ENCODE measurements around the gene DLGAP1.
"Not testable (repeated sequence)": the region's sequence is repeated elsewhere in the genome, so short reads cannot be mapped to it uniquely, and the experiment has no call there.

Gene DLGAP1

DNA sequence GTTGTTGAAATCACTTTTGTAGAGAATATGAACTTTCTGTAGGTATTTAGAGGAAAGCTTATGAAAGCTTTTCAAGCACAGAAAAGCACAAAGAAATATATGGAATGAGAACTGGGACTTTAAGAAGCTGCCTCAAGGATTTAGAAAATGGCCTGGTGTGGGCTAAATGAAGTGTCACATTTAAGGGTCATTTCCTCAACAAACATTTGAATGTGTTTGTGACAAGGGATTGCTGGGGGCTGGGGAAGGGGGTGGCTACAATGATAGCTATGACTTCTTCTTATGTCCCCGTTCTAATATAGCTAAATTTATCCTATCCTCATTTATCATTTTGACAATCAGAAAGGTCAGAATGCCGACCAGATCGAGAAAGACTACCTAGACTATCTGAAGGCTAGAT lies 69.2 kb downstream of the DLGAP1 start:
- DNase-seq (ENCODE audit: low read depth): no peak

DNA sequence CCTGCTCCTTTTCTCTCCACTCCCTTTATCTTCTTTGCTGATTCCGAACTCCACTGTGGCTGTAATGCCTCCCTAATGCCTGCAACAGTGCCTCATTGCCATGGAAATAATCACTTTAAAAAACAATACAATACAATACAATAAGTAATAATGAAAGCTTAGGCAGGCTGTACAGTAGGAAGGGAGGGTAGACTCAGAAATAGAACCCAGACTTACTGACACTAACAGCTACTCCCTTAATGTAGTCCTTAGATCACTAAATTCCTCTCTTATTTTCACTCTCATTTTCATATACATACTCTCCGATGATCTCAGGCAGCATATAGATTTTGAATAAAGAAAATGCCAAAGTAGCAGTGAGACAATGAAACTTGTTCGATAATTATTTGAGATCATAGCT lies 70.2 kb downstream of the DLGAP1 start:
- DNase-seq (ENCODE audit: low read depth): no peak

DNA sequence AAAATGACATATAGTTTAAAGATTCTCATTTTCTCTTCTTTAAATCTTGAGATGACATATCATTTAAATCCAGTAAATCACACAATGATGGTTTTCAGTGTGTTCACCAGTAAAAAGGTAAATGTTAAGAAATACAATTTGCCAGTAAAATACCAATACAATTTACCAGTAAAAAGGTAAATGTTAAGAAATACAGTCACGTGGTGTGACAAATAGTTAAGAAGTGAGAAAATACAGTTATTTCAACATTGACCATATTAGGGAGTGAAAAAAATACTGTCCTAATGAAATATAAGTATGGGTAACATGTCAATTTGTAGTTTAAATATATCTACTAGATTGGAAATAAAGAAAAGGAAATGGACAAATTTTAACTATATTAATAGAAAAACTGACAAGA lies 80.5 kb downstream of the DLGAP1 start:
- no peak for DNase-seq (ENCODE audit: low read depth)

DNA sequence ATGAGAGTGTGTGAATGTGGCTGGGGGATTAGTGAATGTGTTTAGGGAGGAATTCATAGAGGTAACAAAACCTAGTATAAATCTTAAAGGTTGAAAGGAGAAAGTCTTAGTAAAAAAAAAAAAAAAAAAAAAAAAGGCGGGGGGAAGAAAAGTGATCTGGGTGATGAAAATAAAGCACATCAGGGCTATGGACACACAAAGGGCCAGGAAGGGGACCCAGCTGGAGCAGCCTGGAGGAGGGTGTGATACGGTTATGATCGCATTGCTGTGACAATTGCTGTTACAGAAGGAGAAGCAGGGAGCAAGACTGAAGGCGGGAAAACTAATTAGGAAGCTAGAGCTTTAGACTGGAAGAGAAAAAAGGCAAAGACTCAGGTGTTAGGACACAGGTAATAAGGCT lies 85.4 kb downstream of the DLGAP1 start:
- no peak for DNase-seq (ENCODE audit: low read depth)

- DNase-seq (ENCODE audit: low read depth): no peak
Measured at GRCh38 chr18:4360221-4360715, 94.8 kb downstream of the DLGAP1 start.

DNA sequence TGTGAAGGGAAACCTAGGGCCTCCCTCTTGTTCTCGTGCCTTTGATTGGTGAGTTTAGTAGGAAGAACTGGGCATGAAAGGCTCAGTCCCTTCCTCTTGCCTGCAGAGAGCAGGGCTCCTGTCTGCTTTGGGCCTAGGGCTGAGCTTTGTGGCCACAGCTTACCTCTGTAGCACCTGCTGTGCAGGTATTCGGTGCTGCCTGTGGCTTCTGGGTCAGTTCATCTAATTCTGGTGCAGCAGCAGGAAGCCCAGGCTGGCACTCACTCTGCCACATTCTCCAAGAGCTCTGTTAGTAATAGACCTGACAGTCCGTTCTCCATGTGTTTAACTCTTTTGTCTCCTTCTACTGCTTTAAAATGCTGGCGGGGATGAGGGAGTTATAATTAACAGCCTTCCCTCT lies 96.5 kb downstream of the DLGAP1 start:
- DNase-seq (ENCODE audit: low read depth): no peak

GRCh38 chr18:4357579-4357978 lies 97.5 kb downstream of the DLGAP1 start:
- DNase-seq (ENCODE audit: low read depth): no peak

DNA sequence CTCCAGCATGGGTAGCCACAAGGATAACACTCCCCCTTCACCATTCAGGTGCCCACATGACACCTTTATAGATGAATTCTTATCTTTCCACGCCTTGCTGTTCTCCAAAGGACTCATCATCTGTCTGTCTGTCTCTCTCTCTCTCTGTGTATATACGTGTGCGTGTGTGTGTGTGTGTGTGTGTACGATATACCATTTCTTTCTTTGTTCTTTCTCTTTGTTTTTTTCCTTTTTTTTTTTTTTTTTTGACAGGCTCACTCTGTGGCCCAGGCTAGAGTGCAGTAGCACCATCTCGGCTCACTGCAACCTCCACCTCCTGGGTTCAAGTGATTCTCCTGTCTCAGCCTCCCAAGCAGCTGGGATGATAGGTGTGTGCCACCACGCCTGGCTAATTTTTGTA lies 98.2 kb downstream of the DLGAP1 start:
- DNase-seq (ENCODE audit: low read depth): no peak

DNA sequence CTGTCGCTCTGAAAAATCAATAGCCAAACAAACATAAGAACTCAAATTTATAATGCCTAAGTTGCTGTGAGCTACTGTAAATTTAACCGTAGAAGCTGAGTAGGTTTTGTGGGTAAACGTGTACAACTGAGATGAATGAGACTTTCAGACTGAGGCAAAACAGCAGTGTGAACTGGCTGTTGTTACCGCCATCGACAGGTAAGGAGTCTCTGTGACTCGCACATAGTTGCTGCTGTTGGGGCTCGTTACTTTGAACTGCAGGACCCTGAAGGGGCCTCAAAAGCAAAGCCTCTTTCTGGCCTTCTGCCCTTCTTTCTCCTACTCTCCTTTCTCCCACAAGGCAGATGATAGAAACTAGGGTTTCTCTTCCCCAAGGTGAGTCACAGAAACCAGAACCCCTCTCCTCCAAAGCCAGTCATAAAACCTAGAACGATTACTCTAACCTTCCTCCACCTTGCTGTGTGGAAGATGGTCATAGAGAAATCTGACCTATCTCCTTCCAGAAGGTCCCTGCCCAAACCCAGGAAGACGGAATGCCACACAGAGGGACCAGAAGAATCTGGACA lies 101.2 kb downstream of the DLGAP1 start:
- no peak for DNase-seq (ENCODE audit: low read depth)

GRCh38 chr18:4352746-4353551 lies 102.2 kb downstream of the DLGAP1 start:
- DNase-seq (ENCODE audit: low read depth): no peak

DNA sequence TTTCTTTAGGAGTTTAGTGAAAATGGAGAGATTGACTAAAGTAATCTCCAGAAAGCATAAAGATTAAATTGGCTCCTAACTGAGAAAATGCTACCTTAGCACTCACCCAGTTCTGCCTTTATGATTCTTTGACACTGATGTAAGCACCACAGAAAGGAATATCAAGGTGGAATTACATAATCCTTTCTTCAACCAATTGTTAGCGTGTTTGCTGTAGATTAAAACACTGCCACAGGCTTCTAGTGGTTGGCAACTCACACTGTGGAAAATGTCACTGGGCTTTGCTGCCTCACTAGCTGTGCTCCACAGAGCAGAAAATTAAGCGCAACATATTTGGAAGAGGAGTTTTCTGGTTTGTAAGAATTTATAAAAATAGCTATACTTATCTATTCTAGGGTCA lies 104.1 kb downstream of the DLGAP1 start:
- DNase-seq (ENCODE audit: low read depth): no peak

DNA sequence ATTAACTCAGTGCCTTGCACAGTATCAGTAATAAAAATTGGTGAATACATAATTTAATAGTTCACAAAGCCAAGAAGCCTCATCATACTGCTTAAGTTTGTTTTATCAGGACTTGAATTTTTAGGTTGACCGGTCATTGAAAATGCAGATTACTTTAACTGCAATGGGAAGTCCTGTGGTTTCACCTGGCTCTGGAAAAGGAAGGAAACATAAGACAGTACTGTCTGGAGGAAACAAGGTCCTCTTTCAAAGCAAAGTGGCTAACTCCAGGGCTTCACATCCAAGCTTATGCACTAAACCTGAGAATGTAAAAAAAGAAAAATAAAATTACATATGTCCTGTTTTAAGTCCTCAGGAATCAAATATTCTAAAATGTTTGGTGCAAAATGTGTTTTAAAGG lies 119.7 kb downstream of the DLGAP1 start:
- no peak for DNase-seq (ENCODE audit: low read depth)

DNA sequence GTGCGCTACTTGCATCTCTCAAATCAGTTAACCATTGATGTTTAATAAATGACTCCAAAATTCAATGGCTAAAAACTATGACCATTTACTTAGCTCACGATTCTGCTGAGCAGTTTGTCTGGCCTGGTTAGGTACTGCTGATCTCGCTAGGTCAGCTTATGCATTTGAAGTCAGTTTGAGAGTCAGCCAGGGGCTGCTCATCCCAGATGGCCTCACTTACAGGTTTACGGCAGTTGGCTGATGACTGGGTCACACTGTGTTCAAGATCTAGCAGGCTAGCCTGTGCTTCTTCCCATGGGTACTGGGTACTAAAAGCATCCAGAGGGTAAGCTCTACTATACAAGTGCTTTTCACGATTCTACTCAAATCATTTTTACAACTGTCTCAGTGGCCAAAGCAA lies 122.1 kb downstream of the DLGAP1 start:
- DNase-seq (ENCODE audit: low read depth): no peak

DNA sequence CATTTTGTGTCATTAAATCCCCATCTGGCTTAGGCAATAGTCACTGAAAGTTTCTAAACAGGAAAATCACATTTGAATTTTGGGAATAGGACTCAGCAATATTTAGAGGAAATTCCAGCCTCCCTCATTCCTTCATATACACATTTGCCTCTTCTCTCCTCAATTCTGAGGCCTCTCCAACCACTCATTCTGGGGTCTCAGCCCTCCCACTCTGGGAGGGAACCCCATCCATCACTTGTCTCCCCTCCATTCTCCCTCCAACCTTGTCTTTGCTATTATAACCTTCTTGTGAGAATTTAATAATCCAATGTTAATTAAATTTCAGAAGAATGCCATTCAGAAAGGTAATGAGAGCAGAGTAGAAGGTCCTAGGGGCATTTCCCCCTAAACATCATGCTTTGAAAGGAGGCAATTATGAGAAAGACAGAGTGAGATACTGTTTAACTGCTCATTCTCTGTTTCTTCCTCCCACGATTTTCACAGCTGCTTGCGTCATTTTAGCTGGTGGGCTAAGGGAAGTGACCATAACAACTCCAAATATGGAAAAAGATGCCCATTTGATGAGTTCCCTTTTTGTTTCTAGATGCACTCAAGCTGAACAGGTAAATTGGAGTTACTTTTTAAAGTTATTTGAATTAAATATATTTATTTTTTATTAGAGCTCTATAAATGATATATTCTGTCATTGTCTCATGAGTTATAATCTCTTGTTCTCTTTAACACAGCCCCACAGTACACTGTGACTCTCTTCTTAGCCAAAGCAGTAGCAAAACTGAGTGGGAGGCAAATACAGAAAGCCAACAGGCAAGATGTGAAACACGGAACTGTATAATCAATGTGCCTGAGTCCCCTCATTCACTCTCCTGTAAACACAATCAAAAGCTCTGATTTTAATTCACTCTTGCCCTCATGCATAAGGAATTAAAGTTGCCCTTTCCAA lies 135.1 kb downstream of the DLGAP1 start:
- DNase-seq (ENCODE audit: low read depth): no peak

- no peak for DNase-seq (ENCODE audit: low read depth)
Measured at GRCh38 chr18:4318311-4318710, 136.8 kb downstream of the DLGAP1 start.

- DNase-seq (ENCODE audit: low read depth): not testable (repeated sequence)
Measured at GRCh38 chr18:4311945-4312344, 143.2 kb downstream of the DLGAP1 start.

- DNase-seq (ENCODE audit: low read depth): no peak
Measured at GRCh38 chr18:4311136-4311535, 144.0 kb downstream of the DLGAP1 start.

DNA sequence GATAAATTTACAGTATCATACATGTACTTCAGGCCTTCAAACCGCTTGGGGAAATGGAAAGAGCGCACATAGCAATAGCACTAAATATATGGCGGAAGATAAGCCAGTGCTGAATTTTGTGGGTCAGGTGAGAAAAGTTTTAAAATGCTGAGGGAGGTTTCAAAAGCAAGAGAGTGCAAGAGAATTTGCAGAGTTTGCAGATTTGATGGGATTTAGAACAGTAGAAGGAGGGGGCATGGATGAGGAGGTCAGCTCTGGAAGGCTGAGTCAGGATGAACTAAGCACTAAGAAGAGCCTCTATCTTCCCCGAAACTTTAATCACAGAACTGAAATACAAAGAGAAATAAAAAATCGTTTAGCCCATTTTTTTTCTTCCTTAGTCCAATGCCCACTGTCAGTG lies 145.9 kb downstream of the DLGAP1 start:
- no peak for DNase-seq (ENCODE audit: low read depth)

- DNase-seq (ENCODE audit: low read depth): no peak
Measured at GRCh38 chr18:4308576-4308975, 146.5 kb downstream of the DLGAP1 start.

GRCh38 chr18:4299395-4299794 lies 155.7 kb downstream of the DLGAP1 start:
- DNase-seq (ENCODE audit: low read depth): no peak

DNA sequence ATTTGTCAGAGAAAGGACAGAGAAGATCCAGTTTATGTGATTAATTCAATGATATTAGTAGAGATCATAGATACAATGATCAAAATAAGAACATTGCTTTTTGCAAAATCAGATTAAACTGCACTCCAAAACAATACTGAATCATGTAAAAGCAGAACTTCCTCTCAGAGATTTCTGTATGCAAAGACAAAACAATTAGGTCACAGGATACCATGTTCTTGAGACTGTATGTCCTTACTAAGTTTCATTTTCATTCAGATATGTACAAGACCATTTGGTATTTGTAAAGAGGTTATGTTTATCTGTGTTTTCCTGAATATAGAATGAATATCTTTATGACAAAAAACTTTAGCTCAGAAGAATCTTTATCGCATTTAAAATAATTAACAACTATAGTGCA lies 161.8 kb downstream of the DLGAP1 start:
- no peak for DNase-seq (ENCODE audit: low read depth)

- DNase-seq (ENCODE audit: low read depth): no peak
Measured at GRCh38 chr18:4292696-4293095, 162.4 kb downstream of the DLGAP1 start.

DNA sequence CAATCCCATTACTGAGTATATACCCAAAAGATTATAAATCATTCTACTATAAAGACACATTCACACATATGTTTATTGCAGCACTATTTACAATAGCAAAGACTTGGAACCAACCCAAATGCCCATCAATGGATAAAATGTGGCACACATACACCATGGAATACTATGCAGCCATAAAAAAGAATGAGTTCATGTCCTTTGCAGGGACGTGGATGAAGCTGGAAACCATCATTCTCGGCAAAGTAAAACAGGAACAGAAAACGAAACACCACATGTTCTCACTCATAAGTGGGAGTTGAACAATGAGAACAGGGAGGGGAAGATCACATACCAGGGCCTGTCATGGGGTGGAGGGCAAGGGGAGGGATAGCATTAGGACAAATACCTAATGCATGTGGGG lies 167.8 kb downstream of the DLGAP1 start:
- not testable (repeated sequence) for DNase-seq (ENCODE audit: low read depth)

All from iris pigment epithelial cell (primary cell).